C4-2B (cell line): ENCODE data around the gene CELA1.
"Not testable (repeated sequence)": the region's sequence is repeated elsewhere in the genome, so short reads cannot be mapped to it uniquely, and the experiment has no call there.

ENCODE experiments used
- H3K27ac ChIP-seq: fragments of 450-650 bp; 2 replicates; pipeline ENCODE4 v1.5.1; 2017
- CTCF ChIP-seq: fragments of 450-650 bp; conservative IDR thresholded peaks from 2 replicates; pipeline ENCODE4 v1.5.1; 2017; ENCODE audit warnings: mild to moderate bottlenecking
- ZFX ChIP-seq: fragments of 450-650 bp; IDR thresholded peaks from 2 replicates; pipeline ENCODE4 v1.6.1; 2017

CELA1 gene

DNA sequence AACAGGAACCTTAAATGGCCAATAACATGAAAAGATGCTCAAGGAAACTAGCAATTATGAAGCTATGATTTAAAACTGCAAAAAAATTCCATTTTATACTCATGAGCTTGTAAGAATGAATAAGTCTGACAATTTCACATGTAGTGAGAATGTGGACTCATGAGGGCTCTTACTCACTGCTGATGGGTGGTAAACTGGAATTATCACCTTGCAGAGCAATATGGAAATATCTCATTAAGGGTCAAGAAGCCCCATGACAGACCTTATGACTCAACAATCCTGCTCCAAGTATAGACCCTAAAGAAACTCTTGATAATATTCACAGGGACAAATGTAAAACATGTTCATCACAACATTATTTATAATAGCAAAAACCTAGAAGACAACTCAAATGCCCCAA, 52.8 kb downstream of the CELA1 start:
- TF ChIP-seq ZFX, result no peak
- no peak for TF ChIP-seq CTCF
- H3K27ac ChIP-seq, result no peak overlapping the region

- H3K27ac ChIP-seq, result not testable (repeated sequence)
Measured at GRCh38 chr12:51291603-51292513, 54.6 kb downstream of the CELA1 start.

GRCh38 chr12:51285843-51286242, 60.6 kb downstream of the CELA1 start:
- no peak overlapping the region for H3K27ac ChIP-seq

DNA sequence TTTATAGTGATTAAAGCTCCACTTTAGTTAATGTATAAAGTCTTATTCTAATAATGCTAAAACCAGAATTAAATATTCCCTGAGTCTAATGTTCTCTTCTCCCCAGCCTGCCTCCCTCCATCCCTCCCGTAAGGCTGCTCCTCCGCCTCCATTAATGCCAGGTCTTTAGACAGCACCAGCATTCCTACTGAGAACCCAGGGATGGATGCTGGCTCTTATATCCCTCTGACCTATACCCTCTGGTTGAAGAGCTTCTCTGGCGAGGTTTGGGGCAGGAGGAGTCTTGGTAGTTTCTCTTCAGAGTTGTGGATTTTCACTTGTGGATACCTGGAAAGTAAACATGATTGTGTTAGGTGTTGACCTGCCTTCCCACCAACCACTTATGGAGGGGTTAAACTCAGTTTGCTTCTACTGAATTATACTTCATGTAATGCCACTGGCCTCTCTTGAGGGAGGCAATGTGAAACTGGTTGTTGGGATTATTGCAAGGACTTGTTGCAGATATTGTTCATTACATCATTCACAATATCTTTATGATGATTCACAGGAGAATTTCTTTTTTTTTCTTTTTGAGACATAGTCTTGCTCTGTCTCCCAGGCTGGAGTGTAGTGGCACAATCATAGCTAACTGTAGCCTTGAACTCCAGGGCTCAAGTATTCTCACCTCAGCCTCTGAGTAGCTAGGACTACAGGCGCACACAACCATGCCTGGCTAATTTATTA, 65.1 kb downstream of the CELA1 start:
- H3K27ac ChIP-seq, result no peak overlapping the region
- TF ChIP-seq ZFX (no peak), CTCF (no peak)

More at GRCh38 chr12:51285843-51286242, 60.6 kb downstream of the CELA1 start:
- TF ChIP-seq ZFX (no peak), CTCF (no peak)
